IPS DF 19.7 (cell line): Measurements from ENCODE around the gene OLA1.

Source experiments
- DNase-seq: peaks from one replicate; pipeline ENCODE4 v3.0.0-alpha.2; 2013; ENCODE audit warnings: low read depth, low spot score

OLA1 gene

DNA sequence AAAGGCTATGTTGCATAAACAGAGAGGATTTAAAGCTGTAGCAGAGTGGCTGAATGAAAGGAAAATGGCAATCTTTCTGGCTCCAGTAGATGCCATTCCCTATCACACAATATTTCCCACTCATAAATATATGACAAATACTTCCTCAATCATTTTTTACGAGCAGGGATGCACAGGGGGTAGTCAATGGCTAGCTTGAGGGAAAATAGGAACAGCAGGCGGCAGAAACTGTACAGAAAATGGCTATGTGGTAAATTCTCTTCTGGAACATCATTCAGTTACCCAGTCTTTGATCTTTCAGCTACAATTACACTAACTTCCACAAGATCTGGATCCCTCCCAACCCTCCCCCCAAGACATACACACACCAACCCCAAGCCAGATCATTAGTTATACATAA is 127.2 kb downstream of the OLA1 start:
- no peak for DNase-seq

DNA sequence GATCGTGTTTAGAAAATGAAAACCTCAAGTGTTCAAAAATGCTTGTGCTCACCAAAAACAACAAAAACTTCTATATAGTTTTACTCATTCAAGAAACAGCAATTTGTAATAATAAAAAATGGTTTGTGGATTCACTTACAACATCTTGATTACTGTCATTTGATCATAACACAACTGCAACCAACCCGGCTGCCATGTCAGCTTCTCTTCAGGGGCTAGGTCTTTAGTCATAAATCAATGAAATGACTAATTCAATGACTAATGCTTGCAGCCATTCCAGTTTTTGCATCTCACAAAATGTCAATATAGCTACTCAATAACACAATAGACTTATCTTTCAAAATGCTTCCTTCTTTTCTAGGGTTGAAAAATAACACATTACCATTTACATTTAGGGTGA is 128.0 kb downstream of the OLA1 start:
- no peak for DNase-seq

DNA sequence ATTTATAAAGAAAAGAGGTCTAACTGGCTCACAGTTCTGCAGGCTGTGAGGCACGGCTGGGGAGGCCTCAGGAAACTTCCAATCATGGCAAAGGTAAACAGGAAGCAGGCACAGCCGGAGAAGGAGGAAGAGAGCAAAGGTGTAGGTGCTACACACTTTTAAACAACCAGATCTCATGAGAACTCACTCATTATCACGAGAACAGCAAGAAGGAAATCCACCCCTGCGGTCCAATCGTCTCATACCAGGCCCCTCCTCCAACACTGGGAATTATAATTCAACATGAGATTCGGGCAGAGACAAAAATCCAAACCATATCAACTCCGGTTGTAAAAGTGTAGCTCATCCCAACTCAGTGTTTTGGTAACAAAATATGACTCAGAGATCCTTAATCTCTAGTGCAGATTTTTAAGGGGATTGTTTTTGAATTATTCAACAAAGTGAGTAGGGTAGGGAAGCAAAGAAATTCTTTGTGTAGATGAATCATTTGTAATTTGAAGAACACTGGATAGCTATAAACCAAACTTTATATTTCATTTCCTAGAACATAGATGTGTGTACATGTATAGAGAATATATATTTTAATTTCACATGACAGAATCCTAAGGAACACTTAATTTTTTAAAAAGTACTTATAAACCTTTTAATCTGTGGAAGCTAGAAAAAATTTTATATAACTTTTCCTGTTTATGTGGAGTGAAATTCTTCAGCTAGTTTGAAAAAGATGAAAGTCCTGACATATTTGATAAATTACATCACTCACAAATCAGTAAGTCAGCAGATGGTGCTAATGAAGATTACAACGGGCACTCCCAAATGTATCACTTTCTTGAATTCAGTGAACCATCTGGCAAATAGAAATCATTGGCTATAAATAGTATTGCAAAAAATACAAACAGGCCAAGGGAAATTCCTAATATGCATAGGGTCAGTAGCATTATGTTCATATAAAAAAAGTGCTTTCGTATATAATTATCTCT is 130.1 kb downstream of the OLA1 start:
- DNase-seq = no peak

DNA sequence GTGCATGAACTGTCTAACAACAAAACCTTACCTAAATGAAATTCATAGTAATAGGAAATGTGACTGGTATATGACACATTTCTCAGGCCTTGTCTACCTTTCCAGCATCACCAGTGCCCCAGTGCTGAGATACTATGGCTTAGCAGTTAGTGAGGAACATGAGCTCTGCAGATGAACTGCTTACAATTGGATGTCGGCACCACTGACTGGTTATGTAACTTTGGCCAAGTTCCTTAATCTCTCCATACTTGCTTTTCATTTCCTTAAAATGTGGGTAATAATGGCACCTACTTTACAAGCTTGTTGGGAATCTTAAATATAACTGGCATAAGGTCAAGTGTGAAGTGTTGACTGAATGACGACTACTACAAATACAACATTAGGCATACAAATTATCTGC is 136.3 kb downstream of the OLA1 start:
- no peak for DNase-seq

DNA sequence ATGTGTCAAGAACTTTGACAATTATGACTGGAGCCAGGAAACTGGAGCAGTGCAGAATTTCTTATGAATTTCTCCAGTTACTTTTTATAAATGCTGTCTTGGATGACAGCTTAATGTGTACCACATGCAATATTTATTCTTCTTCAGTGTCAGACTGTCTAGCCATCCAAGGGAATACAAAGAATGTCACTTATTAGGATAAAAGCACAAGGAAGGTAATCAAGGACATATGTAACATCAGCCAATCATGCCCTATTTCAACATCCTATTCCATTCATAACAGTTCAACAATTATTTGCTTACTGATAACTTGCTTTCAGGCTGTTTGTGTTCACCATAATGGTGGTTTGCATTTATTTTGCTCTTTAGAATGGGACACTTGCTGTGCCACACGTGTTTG is 139.8 kb downstream of the OLA1 start:
- DNase-seq = no peak

DNA sequence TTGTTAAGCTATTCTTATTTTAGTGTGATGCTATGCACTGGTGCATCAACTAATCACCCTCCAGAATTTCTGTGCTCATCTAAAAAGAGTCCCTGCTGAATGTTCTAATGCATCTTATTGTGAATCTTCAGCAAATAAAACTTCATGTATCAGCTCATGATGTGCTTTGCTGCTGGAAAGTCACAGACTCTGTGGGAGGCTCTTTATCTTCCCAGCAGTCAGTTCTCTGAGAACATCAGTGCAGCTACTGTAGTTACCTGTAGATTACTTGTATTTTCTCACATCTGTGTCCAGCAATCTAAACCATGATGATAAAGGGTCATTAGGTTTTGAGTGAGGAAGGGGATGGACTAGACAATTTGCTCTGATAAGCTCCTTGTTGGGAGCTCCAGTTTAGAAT is 141.6 kb downstream of the OLA1 start:
- DNase-seq = no peak

DNA sequence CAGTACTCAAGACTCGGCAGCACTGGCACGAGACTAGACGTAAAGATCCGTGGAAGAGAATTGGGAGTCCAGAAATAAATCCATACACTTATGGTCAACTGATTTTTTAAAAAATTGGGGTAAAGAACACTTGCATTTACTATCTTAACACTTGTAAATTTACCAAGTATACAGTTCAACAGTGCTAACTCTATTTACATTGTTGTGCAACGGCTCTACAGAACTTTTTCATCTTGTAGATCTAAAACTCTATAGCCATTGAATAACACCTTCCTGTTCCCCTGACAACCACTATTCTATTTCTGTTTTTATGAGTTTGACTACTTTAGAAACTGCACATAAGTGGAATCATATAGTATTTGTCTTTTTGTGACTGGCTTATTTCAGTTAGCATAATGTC is 153.8 kb downstream of the OLA1 start:
- no peak for DNase-seq

DNA sequence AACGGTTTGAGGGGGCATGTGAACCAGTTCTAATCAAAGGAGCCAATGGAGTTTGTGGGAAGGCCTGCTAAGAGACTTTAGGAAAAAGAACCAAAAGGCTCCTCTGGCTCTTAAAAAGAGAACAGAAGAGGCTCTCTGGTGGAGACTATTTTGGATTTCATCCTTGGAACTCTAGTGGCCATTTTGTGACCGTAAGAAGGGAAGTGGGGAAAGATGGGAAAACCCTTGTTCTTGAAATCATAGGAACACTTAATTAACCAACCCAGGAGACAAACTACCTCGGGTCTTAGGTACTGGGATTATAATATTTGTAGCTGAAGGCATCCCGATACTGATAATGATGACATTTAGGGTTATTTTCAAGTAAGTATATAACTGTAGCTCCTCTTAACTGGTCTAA is 157.9 kb downstream of the OLA1 start:
- DNase-seq = no peak

DNA sequence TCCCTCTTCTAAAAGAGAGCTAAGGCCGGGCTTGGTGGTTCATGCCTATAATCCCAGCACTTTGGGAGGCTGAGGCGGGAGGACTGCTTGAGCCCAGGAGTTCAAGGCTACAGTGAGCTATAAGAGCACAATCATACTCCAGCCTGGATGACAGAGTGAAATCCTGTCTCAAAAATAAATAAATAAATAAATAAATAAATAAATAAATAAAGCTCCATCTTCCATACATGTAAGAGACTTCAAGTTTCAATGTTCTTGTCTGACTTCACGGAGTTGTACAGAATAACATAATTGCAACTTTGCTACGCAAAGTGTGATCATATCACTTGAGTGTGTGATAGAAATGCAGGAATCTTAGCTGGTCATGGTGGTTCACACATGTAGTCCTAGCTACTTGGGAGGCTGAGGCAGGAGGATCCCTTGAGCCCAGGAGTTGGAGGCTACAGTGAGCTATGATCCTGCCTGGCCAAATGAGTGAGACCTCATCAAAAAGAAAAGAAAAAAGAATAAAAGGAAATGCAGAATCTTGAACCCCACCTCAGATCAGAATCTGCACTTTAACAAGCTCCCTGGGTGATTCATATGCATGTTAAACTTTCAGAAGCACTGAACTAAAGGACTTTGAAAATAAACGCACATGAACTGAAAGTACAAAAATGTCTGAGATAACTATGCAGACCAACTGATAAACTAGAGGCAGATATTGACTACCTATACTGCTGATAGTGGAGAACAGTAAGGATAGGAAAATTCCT is 159.4 kb downstream of the OLA1 start:
- no peak for DNase-seq

DNA sequence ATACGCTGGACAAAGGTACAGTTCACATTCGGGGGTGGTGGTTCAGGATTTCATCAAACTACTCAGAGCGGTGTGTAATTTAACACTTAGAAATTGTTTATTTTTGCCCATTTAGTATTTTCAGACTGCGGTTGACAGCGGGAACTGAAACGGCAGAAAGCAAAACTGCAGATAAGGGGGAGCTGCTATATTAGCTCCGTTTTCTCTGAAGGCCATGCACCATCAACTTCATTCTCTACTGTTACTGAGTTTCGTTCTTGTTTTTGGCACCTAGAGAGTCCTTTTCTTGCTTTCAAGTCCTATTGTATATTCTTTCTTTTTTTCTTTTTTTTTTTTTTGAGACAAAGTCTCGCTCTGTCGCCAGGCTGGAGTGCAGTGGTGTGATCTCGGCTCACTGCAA is 161.6 kb downstream of the OLA1 start:
- DNase-seq = no peak

DNA sequence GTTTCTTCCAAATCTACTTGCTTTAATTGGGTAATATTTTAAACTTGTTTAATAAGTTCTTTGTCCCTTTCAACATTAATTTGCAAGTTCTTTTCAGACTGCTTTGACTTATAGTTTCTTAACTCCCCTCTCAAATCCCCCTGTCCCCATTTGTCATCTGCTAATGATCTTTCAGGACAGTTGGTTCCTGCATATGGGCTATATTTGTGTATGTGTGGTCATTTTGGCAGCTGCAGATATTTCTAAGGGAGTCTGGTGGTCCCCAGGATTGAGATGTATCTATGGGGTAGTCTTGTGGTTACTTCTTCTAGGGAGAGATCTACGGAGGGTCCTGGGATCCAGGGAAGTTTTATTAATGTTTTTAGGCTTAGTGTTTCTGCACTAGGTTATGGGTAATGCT is 162.6 kb downstream of the OLA1 start:
- no peak for DNase-seq

DNA sequence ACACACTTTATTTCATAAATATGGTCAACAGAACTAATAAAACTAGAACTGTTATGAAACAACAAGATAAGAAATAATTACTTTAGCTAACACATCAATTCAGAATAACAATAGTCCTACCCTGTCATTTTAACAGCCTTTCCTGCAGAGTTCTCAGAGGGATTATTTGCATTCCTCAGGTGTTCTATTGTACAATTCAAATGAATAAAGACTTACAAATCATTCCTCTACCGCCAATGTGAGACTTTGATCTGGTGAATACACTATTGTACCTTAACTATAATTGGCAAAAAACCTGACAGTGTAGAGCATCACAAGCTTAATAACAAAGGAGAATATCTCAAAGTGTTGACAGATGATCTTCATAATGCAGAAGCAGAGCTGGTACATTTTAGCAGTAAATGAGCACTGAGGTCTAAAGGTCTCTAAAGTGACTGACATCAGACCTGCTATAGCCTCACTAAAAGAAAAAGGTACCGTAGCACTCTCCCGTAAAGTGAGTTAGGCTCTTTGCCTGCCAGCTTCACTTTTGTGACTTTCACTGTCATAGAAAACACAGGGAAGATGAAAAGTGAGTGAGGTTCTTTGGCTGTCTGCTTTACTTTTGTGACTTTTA is 164.4 kb downstream of the OLA1 start:
- DNase-seq = no peak

DNA sequence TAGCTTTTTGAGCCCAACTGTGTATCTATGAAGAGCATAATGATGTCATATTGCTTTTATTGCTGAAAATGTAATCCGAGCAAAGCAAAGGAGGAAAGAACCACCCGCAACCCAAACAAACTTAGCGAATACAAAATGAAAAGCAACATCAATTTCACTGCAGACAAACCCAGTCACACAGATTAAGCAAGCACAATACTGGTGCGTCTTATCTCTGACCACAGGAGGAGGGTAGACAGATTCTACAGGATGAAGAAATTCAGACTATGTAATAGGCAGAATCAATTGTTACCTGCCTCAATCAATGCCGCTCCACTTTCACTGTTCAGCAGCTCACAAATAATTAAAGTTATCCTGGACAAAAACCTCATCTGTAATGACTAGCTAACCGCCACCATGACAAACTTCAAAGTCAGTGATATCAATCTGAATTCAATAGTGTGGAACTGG is 167.6 kb downstream of the OLA1 start:
- no peak for DNase-seq

DNA sequence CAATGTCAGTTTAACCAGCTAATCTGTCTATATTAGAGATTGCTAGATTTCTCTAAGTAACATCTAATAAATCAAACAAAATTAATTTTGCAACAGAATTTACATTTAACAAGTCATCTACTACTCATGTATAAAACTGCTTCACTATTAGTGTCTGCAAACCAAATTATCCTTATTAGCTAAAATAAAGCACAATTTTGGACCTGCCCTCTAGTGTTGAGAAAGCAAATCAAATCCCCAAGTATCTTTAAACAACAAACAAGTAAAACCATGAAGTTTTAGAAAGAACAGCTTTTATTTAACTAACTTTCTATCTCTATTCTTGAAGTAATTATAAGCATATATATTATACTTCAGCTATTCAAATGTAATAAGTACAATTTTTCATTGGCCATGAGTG is 170.1 kb downstream of the OLA1 start:
- no peak for DNase-seq

DNA sequence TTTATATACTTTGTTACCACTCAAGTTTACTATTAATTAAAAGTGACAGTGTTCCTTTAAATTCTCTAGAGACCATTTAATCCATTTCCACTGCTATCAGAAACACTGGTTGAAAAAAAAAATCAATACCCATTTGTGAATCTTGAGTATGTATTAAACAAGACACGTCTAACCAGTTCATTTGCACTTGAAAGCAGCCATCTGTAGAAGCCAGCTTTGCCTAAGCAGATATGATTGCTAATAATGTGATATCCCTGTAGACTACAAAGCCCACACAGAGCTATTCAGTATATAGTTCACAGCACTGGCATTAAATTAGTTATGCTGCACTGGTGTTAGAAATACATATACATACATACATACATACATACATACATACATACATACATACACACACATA is 171.4 kb downstream of the OLA1 start:
- no peak for DNase-seq

DNA sequence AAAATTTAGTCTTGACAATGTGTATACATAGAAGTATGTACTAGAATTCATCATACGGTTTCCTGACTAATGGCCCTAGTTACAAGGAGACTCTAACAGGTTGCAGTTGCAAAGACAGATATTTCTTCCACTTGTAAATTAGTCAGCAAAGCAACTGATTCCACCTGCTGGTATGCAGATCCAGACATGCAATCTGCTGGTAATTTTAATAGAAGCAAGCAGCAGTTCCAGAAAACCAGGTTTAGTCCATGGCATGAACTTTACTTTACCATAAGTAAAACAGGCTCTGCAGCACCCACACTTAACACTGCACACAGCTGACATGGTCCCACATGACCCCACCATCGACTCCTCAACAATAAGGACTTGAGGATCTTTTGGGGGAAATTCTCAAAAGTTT is 172.3 kb downstream of the OLA1 start:
- DNase-seq = no peak

DNA sequence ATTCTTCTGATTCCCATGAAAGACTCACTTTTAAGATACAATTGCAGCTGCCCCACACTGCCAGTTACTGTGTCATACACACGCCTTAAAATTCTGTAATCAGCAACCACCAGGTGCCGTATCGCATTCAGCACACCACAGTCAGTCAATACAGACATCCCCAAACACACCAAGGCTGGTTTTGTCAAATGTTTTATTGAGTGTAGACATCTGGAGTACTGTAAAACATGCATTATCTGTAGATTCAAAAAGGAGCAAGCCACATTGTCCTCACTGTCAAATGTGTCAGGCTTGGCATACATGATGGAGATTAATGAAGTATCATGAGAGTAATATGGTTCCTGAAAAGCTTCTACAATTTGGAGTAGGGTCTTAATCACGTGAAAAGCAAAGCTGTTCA is 173.5 kb downstream of the OLA1 start:
- no peak for DNase-seq

DNA sequence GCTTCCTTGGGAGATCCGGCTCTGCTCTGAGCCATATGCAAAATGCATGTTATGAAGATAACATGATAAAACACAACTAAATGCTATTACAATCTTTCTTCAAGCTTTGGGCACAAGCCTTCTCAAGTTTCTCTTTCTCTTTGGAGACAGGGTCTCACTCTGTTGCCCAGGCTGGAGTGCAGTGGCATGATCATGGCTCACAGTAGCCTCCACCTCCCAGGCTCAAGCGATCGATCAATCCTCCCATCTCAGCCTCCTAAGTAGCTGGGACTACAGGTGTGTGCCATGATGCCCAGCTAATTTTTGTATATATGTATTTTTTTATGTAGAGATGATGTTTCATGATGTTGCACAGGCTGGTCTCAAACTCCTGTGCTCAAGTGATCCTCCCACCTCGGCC is 175.5 kb downstream of the OLA1 start:
- DNase-seq = no peak

DNA sequence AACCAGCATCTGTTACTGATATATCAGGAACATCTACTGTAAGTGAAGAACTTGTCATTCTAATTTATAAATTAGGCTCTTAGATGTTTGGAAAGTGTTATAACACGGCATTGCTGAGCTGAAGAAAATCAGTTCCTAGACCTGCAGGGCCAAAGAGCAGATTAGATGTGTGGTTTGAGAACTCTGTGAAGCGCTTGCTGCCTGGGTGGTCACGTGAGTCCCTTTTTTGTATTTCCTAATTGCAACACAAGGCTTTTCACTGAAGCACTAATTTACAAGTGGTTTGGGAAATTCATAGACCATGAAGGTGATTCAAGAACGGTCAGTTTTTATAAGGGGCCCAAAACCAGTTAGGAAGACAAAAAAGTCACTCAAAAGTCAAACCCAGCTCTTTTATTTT is 176.3 kb downstream of the OLA1 start:
- DNase-seq = no peak

DNA sequence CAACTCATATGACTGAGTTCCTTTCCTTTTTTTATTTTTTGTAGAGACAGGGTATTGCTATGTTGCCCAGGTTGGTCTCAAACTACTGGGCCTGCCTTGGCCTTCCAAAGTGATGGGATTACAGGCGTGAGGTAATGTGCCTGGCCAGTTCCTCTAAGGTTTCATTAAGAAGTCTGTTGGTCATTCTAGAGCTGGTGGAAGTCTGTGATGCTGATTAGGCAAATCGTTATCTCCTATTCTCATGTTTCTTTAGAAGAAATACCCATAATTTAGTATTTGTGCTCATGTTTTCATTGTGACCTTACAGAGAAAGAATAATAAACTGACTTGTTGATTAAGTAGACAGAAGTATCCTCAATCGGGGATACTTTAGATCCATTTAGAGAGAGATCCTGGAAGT is 177.0 kb downstream of the OLA1 start:
- DNase-seq = no peak

DNA sequence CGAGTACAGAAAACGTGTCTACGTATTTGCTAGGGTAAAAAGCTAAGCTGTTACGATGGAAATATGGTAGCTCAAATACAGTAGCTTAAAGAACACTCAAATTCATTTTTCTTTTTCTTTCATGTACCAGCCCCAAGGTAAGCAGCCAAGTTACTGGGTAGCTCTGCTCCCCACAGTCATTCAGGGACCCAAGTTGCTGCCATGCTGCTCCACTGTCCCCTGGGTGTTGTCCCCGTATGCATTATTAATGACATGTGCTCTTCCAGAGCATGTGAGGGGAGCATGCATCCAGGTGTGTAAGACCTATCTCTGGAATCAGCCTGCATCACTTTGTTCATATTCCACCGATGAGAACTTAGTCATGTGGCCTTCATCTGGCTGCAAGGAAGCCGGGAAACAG is 178.1 kb downstream of the OLA1 start:
- no peak for DNase-seq

DNA sequence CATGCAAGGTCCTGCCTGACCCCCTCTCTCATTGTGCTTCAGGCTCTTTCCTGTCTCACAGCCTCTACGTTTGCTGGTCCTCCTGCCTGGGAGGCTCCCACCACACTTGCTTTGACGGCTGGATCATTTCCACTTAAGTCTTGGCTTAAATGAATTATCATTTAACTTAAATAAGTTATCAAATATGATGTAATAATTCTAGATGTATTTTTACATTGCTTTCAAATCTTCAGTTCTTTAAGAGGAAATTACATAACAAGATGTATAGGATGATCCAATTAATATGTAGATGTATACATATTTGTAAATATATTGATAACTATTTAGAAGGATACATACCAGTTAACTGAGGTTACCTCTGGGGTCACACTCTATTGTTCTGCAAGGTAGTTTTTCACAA is 180.5 kb downstream of the OLA1 start:
- no peak for DNase-seq

DNA sequence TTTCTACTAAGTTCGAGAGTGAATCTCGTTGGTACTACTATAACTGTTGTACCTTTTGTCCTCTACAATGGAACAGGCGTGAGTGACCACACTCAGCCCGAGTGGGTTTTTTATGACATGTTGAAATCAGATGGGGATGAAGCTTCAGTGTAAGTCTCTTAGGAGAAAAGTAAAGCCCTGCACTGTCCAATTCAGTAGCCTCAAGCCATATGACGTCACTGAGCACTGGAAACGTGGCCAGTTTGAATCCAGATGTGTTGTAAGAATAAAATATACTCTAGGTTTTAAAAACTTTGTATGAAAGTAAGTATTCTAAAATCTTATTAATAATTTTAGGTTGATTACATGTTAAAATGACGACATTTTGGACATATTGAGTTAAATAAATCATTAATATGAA is 181.5 kb downstream of the OLA1 start:
- DNase-seq = no peak
